Measurements from ENCODE around the gene TCFL5.

The TCFL5 gene

DNA sequence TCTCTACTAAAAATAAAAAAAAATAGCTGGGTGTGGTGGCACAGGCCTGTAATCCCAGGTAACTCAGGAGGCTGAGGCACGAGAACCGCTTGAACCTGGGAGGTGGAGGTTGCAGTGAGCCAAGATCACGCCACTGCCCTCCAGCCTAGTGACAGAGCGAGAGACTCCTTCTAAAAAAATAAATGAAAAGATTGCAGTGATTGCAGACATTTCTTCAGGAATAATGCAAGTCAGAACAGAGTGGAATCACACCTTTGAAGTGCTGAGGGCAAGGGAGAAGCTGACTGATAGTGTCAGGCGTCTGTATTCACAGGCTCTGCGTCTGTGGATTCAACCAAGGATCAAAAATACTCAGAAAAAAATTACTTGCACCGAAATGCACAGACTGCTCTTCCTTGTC lies 2.6 kb upstream of the TCFL5 start:
- H3K4me3 ChIP-seq (ENCODE audit: low read depth, low read length) = no peak overlapping the region
- no peak for TF ChIP-seq POLR2A (IDR thresholded peaks at IDR 0.05; ENCODE audit: extremely low read depth, insufficient read length)
- TF ChIP-seq, protein P1, sequence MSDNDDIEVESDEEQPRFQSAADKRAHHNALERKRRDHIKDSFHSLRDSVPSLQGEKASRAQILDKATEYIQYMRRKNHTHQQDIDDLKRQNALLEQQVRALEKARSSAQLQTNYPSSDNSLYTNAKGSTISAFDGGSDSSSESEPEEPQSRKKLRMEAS (IDR thresholded peaks at IDR 0.05; ENCODE audit: low read depth, low read length) = 0 out of 2 replicates have a peak, but pooled peaks have one; percentile 10
- no peak for DNase-seq (ENCODE audit: low read depth)

DNA sequence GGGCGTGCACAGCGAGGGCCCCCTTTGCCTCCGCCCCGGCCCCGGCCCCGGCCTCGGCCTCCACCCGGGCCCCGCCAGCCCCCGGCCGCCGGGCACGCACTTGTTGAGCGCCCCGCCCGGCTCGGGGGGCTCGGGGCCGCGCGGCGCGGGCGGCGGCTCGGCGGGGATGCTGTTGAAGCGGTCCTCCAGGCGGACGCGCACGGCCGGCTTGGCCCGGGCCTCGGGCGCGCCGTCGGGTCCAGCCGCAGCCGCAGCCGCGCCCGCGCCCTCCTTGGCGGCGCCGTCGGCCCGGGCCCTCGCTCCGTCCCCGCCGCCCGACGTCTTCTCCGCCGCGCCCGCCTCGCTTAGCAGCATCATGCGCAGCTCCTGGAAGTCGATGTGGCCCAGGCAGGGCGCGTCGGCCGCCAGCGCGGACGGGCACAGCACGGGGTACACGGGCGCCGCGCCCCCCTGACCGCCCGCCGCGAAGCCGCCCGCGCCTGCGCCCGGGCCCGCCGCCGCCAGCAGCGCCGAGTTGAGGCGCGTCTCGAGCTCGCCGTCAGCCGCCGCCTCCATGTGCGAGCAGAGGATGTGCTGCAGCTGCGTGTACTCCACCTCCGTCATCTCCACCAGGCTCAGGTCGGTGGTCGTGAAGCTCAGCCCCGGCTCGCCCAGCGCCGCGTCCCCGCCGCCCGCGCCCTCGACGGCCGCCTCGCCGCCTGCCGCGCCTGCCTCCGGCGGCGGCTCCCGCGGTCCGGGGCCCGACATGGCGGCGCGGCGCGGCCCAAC lies 514 bp downstream of the TCFL5 start:
- peak overlapping the region; percentile 67 for H3K4me3 ChIP-seq (ENCODE audit: low read depth, low read length)
- peak; percentile 62 for DNase-seq (ENCODE audit: low read depth)

DNA sequence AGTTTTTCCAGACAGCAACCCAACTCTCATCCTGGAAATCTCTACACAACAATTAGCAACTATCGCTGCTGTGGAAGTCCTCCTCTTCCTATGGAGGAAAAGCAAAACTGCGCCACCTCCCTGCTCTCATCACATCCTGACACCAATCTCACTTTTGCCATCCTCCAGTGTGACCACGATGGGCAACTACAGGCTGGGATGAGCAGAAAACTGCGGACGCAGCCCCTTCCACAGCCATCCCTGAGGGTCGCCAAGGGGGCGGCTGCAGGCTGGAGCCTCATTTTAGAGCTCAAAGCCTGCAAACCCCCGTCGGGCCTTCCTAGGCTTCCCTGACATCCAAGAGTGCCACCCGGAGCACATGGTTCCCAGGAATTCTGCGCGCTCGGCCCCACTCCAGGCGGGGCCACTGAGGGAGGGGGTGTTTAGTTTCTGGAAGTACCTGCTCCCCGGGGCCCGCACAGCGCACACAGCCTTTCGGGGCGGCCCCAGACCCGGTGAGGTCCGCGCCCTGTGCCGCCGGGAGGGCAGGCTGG lies 1.2 kb downstream of the TCFL5 start:
- DNase-seq (ENCODE audit: low read depth) = peak; percentile 38
- TF ChIP-seq, protein P2, sequence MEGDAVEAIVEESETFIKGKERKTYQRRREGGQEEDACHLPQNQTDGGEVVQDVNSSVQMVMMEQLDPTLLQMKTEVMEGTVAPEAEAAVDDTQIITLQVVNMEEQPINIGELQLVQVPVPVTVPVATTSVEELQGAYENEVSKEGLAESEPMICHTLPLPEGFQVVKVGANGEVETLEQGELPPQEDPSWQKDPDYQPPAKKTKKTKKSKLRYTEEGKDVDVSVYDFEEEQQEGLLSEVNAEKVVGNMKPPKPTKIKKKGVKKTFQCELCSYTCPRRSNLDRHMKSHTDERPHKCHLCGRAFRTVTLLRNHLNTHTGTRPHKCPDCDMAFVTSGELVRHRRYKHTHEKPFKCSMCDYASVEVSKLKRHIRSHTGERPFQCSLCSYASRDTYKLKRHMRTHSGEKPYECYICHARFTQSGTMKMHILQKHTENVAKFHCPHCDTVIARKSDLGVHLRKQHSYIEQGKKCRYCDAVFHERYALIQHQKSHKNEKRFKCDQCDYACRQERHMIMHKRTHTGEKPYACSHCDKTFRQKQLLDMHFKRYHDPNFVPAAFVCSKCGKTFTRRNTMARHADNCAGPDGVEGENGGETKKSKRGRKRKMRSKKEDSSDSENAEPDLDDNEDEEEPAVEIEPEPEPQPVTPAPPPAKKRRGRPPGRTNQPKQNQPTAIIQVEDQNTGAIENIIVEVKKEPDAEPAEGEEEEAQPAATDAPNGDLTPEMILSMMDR (IDR thresholded peaks at IDR 0.05; ENCODE audit: low read depth, low read length) = no peak
- TF ChIP-seq MYC (IDR thresholded peaks at IDR 0.05; ENCODE audit: low read depth, low read length) = no peak
- TF ChIP-seq POLR2A (IDR thresholded peaks at IDR 0.05; ENCODE audit: extremely low read depth, insufficient read length) = no peak
- TF ChIP-seq, protein P1 (IDR thresholded peaks at IDR 0.05; ENCODE audit: low read depth, low read length) = peak; percentile 36; the same call in 1 of the 2 replicates
- peak overlapping the region; percentile 67 for H3K4me3 ChIP-seq (ENCODE audit: low read depth, low read length)

More for the DNA sequence above, 514 bp downstream of the TCFL5 start:
- TF ChIP-seq, protein P2 (IDR thresholded peaks at IDR 0.05; ENCODE audit: low read depth, low read length) = no peak
- TF ChIP-seq MYC (IDR thresholded peaks at IDR 0.05; ENCODE audit: low read depth, low read length) = peak; percentile 46; the same call in 1 of the 2 replicates
- TF ChIP-seq, protein P1 (IDR thresholded peaks at IDR 0.05; ENCODE audit: low read depth, low read length) = peak; percentile 48; the same call in 1 of the 2 replicates
- TF ChIP-seq POLR2A (IDR thresholded peaks at IDR 0.05; ENCODE audit: extremely low read depth, insufficient read length) = no peak

DNA sequence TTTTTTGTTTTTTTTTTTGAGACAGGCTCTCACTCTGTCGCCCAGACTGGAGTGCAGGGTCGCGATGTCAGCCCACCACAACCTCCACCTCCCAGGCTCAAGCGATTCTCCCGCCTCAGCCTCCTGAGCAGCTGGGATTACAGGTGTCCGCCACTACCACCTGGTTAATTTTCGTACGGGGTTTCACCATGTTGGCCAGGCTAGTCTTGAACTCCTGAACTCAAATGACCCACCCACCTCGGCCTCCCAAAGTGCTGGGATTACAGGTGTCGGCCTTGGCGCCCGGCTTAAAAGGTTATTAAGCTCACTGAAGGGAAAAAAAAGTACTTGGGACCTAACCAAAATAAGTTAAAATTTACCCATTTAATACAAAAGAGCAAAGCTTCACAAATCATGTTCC lies 1.9 kb downstream of the TCFL5 start:
- H3K4me3 ChIP-seq (ENCODE audit: low read depth, low read length) = peak overlapping the region; percentile 67
- TF ChIP-seq, protein P2 (IDR thresholded peaks at IDR 0.05; ENCODE audit: low read depth, low read length) = no peak
- DNase-seq (ENCODE audit: low read depth) = no peak

DNA sequence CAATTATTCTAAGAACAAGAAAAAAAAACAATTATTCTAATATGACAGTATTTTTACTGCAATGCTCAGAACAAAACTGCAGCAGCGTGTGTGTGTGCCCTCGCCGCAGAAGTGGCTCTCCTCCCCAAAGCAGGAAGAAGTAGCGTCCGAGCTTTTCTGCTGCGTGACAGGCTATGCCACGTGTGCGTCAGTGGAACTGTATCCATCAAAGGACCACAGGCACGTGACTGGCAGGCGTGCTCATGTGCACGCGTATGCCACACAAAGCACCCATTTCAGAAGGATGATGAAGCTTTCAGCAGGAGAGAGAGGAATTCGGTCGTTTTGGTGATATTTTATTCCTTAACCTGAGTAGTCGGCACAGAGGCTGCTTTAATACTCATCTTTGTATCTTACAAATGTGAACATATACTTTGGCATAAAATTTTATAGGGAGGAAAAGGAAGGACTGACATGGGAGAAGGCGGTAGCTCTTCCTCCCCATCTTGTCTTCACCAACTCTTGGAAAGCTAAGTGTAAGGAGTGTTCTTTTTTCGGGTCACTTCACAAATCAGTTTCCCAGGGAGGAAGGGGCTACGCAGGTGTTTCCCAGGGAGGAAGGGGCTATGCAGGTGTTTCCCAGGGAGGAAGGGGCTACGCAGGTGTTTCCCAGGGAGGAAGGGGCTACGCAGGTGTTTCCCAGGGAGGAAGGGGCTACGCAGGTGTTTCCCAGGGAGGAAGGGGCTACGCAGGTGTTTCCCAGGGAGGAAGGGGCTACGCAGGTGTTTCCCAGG lies 3.4 kb downstream of the TCFL5 start:
- TF ChIP-seq POLR2A (IDR thresholded peaks at IDR 0.05; ENCODE audit: extremely low read depth, insufficient read length) = no peak
- TF ChIP-seq, protein P1 (IDR thresholded peaks at IDR 0.05; ENCODE audit: low read depth, low read length) = no peak
- H3K4me3 ChIP-seq (ENCODE audit: low read depth, low read length) = no peak overlapping the region
- no peak for DNase-seq (ENCODE audit: low read depth)

DNA sequence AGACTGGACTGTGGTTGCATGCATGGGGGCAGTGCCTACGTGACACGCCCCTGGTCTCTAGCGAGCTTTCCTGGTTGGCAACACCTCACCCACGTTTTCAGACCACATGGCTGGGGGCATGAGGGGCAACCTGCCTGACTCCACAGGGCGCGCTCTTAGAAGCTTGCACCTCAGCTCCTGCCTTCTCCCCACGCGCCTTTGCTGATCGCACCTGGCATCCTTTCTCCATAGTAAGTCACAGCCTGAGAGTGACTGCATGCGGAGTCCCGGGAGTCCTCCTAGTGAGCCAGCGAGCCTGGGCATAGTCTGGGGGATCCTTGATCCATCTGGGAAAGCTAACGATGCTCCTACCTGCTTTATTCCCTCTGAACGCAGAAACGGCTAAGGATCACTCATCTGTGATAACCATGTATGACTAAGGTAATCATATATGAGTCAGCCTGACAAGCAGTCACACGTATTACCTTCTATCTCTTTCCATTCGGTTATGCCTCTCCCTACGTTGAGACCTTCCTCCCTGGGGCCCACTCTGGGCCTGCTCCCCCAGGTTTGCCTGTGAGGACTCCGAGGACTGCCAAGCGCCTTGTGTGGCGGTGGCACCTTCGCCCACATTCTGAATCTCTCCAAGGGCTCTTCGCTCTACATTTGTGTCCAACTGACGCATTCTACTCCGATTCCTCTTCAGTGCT lies 4.5 kb downstream of the TCFL5 start:
- no peak for DNase-seq (ENCODE audit: low read depth)
- TF ChIP-seq, protein P2 (IDR thresholded peaks at IDR 0.05; ENCODE audit: low read depth, low read length) = no peak
- TF ChIP-seq MYC (IDR thresholded peaks at IDR 0.05; ENCODE audit: low read depth, low read length) = no peak
- no peak for TF ChIP-seq POLR2A (IDR thresholded peaks at IDR 0.05; ENCODE audit: extremely low read depth, insufficient read length)
- TF ChIP-seq, protein P1 (IDR thresholded peaks at IDR 0.05; ENCODE audit: low read depth, low read length) = no peak
- H3K4me3 ChIP-seq (ENCODE audit: low read depth, low read length) = no peak overlapping the region
